ENCODE measurements around the gene FBXO30. TPM values are rescaled to one million over a fixed set of nuclear protein-coding genes. Genes with fewer than 3 reads are reported as not detected.

FBXO30 gene
- total RNA-seq, 1 experiment from 2014 or later, result 5.5 TPM

DNA sequence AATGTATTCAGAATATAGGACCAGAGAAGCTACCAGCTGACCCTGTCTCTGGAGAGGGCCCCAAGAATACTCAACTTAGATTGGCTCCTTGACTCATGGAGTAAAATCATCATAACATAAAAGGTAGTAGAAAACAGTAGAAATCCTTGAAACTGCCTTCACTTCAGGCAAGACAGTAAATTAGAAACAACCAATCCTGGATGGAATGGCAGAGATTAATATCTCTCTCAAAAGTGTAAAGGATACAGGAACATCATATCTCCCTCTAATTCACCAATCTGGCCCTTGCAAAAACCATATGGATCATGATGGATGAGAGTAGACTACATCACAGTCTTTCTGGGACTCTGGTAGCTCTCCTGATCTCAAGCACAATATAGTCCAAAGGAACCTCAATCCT lies 58.9 kb downstream of the FBXO30 start:
- DNase-seq (ENCODE audit: low spot score), result no peak

DNA sequence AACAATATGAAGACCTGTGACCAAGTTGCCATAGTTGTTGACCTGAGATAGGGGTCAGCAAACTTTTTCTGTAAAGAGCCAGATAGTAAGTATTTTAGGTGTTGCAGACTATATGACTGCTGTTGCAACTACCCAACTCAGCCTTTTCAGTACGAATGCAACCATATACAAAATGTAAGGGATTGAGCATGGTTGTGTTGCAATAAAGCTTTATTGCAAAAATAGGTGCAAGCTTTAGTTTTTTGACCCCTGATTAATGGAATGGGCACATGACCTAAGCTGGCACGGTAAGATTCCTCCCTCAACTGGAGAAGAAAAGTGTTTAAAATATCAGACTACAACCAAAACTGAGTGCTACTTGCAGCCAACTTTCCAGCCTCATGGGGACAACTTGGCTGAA lies 62.0 kb downstream of the FBXO30 start:
- no peak for DNase-seq (ENCODE audit: low spot score)

DNA sequence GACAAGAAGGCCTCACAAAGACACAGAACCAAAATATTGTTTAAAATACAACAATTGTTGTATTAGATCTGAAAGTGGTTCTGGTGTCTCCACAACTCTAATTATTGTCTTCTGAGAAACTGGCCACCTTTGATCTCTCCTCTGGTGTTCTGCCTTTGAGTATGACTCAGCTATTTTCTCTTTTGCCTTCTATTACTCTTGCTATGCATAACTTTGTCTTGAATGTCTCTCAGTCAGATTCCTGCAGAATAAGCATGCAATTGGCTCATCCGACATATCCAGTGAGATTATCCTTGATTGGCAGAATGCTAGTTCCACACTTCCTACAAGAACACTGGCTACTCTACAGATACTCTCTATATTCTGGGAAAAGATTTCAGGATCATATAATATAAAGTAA lies 65.0 kb downstream of the FBXO30 start:
- peak; percentile 50 for DNase-seq (ENCODE audit: low spot score)

- DNase-seq (ENCODE audit: low spot score), result no peak
Measured at GRCh38 chr6:145745861-145746260, 68.7 kb downstream of the FBXO30 start.

GRCh38 chr6:145744619-145745018 lies 70.0 kb downstream of the FBXO30 start:
- DNase-seq (ENCODE audit: low spot score), result no peak

Other genes starting within 250 kb of the FBXO30 start
- 6.9 and 8.4 TPM in 2 replicates for gene EPM2A, start 79.3 kb downstream of the FBXO30 start, total RNA-seq (2014; rRNA removed; shearing (Covaris generic))
- gene SHPRH, start 149.6 kb upstream of the FBXO30 start, total RNA-seq (2014; rRNA removed; shearing (Covaris generic)), result 4.3 and 5.4 TPM in 2 replicates
- gene GRM1, start 214.3 kb upstream of the FBXO30 start, total RNA-seq (2014; rRNA removed; shearing (Covaris generic)), result 0.02 and 0.53 TPM in 2 replicates